ENCODE measurements around the gene CYB5D1. TPM values are rescaled to one million over a fixed set of nuclear protein-coding genes. Genes with fewer than 3 reads are reported as not detected.

Gene CYB5D1
- polyA plus RNA-seq, 1 experiment, result 6.7 TPM

GRCh38 chr17:7822126-7822525 is 35.7 kb upstream of the CYB5D1 start:
- TF ChIP-seq CTCF (IDR thresholded peaks at IDR 0.05; ENCODE audit: insufficient read depth, low read depth, low read length), result no peak
- POLR2A ChIA-PET, result no interaction called here
- no peaks in the 10 kb centered on the region for H3K36me3 ChIP-seq (ENCODE audit: control insufficient read depth, insufficient read depth, low read length)
- CTCF ChIA-PET, result interaction anchor here (0.8 to 2.2 kb wide), 13 partner anchors 8 to 168 kb away, joined by 3 to 14 read pairs (median 7); no protein-coding TSS in a partner anchor
- peaks cover 5% of the 10 kb centered on the region for H3K27me3 ChIP-seq (ENCODE audit: control insufficient read depth, insufficient read depth, low read length)
- H3K4me3 ChIP-seq (ENCODE audit: low read depth, low read length), result no peak overlapping the region
- no peak for DNase-seq (ENCODE audit: low read depth)

GRCh38 chr17:7823581-7824001 is 34.2 kb upstream of the CYB5D1 start:
- POLR2A ChIA-PET, result no interaction called here
- H3K4me3 ChIP-seq (ENCODE audit: low read depth, low read length), result no peak overlapping the region
- CTCF ChIA-PET, result interaction anchor here (0.6 to 2.2 kb wide), 15 partner anchors 9 to 566 kb away, joined by 3 to 14 read pairs (median 4); no protein-coding TSS in a partner anchor
- peaks cover 3% of the 10 kb centered on the region for H3K27me3 ChIP-seq (ENCODE audit: control insufficient read depth, insufficient read depth, low read length)
- DNase-seq (ENCODE audit: low read depth), result no peak
- H3K36me3 ChIP-seq (ENCODE audit: control insufficient read depth, insufficient read depth, low read length), result no peaks in the 10 kb centered on the region
- TF ChIP-seq CTCF (IDR thresholded peaks at IDR 0.05; ENCODE audit: insufficient read depth, low read depth, low read length), result no peak

- no peak for TF ChIP-seq CTCF (IDR thresholded peaks at IDR 0.05; ENCODE audit: insufficient read depth, low read depth, low read length)
- H3K27me3 ChIP-seq (ENCODE audit: control insufficient read depth, insufficient read depth, low read length), result peaks cover 3% of the 10 kb centered on the region
- DNase-seq (ENCODE audit: low read depth), result no peak
- H3K36me3 ChIP-seq (ENCODE audit: control insufficient read depth, insufficient read depth, low read length), result no peaks in the 10 kb centered on the region
- no peak overlapping the region for H3K4me3 ChIP-seq (ENCODE audit: low read depth, low read length)
- ChIA-PET POLR2A (no interaction called here), CTCF (interaction anchor here (0.7 to 3.1 kb wide), 14 partner anchors 8 to 234 kb away, joined by 3 to 17 read pairs (median 4); partner anchors contain the start of gene KDM6B)
These were observed 33.5 kb upstream of the CYB5D1 start for GRCh38 chr17:7824021-7824924.

- no peak for DNase-seq (ENCODE audit: low read depth)
- POLR2A ChIA-PET, result no interaction called here
- no peak for TF ChIP-seq CTCF (IDR thresholded peaks at IDR 0.05; ENCODE audit: insufficient read depth, low read depth, low read length)
These were observed 32.4 kb upstream of the CYB5D1 start for GRCh38 chr17:7825206-7825990.

GRCh38 chr17:7830616-7831015 is 27.2 kb upstream of the CYB5D1 start:
- ChIA-PET POLR2A (no interaction called here), CTCF (interaction anchor here (1.5 to 2.9 kb wide), 2 partner anchors 8 to 14 kb away, joined by 4 to 13 read pairs; no protein-coding TSS in a partner anchor)
- peaks cover 6% of the 10 kb centered on the region for H3K27me3 ChIP-seq (ENCODE audit: control insufficient read depth, insufficient read depth, low read length)

More at GRCh38 chr17:7825206-7825990, 32.4 kb upstream of the CYB5D1 start:
- H3K4me3 ChIP-seq (ENCODE audit: low read depth, low read length), result no peak overlapping the region
- CTCF ChIA-PET, result interaction anchor here (0.6 to 3.1 kb wide), 12 partner anchors 9 to 233 kb away, joined by 3 to 17 read pairs (median 4); partner anchors contain the start of gene KDM6B
- no peaks in the 10 kb centered on the region for H3K36me3 ChIP-seq (ENCODE audit: control insufficient read depth, insufficient read depth, low read length)
- H3K27me3 ChIP-seq (ENCODE audit: control insufficient read depth, insufficient read depth, low read length), result peaks cover 5% of the 10 kb centered on the region

More at GRCh38 chr17:7830616-7831015, 27.2 kb upstream of the CYB5D1 start:
- TF ChIP-seq CTCF (IDR thresholded peaks at IDR 0.05; ENCODE audit: insufficient read depth, low read depth, low read length), result no peak
- no peak for DNase-seq (ENCODE audit: low read depth)
- H3K36me3 ChIP-seq (ENCODE audit: control insufficient read depth, insufficient read depth, low read length), result no peaks in the 10 kb centered on the region
- H3K4me3 ChIP-seq (ENCODE audit: low read depth, low read length), result no peak overlapping the region

All from BJ (cell line).